Measurements from ENCODE around the gene METTL2B.

DNA sequence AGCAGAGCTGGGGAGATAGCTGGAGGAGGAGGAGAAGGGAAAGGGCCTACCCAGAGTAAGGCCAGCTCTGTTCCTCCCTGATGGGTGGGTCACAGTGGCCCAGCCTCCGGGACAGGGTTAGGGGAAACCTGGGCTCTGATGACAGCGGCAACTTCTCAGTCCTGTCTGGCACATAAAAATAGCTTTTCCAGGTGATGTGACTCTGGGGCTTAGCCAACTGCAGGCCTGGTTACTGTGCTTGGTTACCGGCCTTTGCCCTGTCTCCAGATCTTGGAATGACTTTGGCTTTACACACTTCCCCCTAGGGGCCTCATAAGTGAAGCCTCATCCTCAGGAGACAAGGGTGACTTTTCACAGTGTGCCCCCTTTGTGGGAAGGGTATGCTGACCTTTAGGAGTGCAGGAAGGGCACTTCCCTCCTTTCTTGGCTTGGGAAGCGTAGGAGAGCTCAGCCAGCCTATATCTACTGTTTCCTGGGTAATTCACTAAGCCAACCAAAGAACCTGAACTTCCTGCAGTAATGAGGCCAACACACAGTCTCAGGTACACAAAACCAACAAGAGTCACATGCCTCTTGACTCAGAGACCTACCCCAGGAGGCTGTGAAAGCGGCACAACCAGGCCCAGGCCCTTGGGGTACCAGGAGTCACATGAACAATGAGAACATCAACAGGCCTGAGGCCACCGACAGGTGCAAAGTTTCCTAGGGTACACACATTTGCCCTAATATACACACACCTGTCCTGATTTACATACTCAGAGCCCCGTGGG is 32.5 kb upstream of the METTL2B start:
- TF ChIP-seq, protein P1, sequence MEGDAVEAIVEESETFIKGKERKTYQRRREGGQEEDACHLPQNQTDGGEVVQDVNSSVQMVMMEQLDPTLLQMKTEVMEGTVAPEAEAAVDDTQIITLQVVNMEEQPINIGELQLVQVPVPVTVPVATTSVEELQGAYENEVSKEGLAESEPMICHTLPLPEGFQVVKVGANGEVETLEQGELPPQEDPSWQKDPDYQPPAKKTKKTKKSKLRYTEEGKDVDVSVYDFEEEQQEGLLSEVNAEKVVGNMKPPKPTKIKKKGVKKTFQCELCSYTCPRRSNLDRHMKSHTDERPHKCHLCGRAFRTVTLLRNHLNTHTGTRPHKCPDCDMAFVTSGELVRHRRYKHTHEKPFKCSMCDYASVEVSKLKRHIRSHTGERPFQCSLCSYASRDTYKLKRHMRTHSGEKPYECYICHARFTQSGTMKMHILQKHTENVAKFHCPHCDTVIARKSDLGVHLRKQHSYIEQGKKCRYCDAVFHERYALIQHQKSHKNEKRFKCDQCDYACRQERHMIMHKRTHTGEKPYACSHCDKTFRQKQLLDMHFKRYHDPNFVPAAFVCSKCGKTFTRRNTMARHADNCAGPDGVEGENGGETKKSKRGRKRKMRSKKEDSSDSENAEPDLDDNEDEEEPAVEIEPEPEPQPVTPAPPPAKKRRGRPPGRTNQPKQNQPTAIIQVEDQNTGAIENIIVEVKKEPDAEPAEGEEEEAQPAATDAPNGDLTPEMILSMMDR (conservative IDR thresholded peaks at IDR 0.05; ENCODE audit: low read length): no peak
- no peak for TF ChIP-seq EZH2phosphoT487 (IDR thresholded peaks at IDR 0.05; ENCODE audit: borderline replicate concordance)
